ENCODE measurements around the gene S100A9.

The S100A9 gene

DNA sequence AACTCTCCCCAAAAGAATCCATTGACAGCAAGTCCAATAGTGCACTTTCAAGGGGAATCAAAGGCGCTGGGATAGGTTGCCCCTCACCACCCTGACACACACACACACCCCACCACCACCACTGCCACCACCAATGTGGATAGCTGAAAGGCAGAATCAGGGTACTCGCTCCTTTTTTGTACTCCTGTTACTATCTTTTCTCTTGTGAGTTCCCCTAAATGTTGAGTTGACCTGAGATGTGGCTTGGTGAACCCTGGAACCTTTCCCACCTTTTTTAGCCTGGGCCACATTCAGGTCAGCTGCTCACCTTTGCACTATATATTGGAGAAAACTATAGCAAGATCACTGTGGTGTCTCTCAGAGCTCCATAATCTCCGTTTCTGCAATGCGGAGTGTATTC is 29.3 kb downstream of the S100A9 start:
- TF ChIP-seq ZFX (IDR thresholded peaks at IDR 0.05): no peak
- TF ChIP-seq, protein P1, sequence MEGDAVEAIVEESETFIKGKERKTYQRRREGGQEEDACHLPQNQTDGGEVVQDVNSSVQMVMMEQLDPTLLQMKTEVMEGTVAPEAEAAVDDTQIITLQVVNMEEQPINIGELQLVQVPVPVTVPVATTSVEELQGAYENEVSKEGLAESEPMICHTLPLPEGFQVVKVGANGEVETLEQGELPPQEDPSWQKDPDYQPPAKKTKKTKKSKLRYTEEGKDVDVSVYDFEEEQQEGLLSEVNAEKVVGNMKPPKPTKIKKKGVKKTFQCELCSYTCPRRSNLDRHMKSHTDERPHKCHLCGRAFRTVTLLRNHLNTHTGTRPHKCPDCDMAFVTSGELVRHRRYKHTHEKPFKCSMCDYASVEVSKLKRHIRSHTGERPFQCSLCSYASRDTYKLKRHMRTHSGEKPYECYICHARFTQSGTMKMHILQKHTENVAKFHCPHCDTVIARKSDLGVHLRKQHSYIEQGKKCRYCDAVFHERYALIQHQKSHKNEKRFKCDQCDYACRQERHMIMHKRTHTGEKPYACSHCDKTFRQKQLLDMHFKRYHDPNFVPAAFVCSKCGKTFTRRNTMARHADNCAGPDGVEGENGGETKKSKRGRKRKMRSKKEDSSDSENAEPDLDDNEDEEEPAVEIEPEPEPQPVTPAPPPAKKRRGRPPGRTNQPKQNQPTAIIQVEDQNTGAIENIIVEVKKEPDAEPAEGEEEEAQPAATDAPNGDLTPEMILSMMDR (conservative IDR thresholded peaks at IDR 0.05): no peak
- H3K27ac ChIP-seq: no peak overlapping the region

DNA sequence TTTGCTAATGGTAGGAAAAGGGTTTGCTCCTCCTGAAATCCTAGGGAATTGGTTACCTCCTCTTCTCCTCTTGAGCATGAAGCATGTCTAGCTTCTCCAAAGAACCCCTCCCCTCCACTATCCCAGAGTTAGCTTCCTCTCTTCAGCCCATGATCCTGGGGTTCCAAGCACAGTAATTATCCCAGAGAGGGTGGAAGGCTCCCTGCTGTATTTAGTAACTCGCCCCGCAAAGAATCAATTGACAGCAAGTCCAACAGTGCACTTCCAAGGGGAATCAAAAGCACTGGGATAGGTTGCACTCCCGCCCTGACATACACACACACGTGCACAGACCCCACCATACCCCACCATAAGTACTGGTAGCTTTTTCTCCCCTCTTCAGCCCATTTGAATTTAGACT is 30.1 kb downstream of the S100A9 start:
- no peak overlapping the region for H3K27ac ChIP-seq
- TF ChIP-seq ZFX (IDR thresholded peaks at IDR 0.05): no peak
- TF ChIP-seq, protein P1 (conservative IDR thresholded peaks at IDR 0.05): no peak

DNA sequence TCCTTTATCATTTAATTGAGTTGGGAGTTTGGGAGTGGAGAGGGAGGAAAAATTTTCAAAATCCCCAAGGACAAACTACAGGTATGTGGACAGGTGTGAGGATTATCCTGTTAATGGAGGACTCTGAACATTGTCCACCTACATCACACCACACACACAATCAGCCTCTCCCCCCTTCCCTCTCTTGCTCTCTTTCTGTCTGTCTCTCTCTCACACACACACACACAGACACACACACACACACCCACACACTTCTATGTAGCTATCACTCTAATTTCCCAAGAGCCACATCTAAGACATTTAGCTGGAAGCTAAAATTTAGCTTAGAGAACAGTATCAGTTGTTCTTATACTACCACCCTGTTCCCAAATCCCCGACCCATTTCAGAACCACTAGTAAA is 31.7 kb downstream of the S100A9 start:
- no peak overlapping the region for H3K27ac ChIP-seq
- no peak for TF ChIP-seq ZFX (IDR thresholded peaks at IDR 0.05)
- TF ChIP-seq, protein P1 (conservative IDR thresholded peaks at IDR 0.05): no peak

DNA sequence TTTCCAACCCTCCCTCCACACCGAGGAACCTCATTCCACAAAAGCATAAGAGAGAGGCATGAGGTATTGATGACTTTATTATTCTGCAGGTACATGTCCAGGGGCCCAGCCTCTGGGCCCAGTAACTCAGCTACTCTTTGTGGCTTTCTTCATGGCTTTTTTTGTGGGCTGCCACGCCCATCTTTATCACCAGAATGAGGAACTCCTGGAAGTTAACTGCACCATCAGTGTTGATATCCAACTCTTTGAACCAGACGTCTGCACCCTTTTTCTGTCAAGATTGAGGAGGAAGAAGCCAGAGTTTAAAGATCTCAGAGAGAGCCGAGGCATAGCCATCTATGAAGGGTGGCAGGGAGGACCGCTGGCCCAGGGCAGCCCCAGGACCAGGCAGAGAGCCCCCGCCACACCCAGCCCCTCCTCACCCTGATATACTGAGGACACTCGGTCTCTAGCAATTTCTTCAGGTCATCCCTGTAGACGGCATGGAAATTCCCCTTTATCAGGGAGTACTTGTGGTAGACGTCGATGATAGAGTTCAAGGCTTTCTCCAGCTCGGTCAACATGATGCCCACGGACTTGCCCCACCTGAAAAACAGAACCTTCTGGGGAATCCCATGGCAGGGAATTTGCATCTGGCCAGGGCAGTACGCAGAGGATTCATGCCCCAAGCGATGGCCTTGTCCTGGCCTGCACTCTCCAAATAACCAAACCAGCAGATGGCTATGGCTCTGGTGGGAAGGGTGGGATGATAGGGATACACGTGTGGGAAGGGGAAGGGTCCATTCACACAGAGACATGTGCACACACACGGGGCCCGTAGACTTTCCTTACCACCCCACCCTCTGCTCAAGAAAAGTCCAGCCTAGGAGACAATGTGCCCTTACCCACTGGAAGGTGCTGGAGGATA is 32.6 kb downstream of the S100A9 start:
- TF ChIP-seq ZFX (IDR thresholded peaks at IDR 0.05): no peak
- TF ChIP-seq, protein P1 (conservative IDR thresholded peaks at IDR 0.05): no peak

DNA sequence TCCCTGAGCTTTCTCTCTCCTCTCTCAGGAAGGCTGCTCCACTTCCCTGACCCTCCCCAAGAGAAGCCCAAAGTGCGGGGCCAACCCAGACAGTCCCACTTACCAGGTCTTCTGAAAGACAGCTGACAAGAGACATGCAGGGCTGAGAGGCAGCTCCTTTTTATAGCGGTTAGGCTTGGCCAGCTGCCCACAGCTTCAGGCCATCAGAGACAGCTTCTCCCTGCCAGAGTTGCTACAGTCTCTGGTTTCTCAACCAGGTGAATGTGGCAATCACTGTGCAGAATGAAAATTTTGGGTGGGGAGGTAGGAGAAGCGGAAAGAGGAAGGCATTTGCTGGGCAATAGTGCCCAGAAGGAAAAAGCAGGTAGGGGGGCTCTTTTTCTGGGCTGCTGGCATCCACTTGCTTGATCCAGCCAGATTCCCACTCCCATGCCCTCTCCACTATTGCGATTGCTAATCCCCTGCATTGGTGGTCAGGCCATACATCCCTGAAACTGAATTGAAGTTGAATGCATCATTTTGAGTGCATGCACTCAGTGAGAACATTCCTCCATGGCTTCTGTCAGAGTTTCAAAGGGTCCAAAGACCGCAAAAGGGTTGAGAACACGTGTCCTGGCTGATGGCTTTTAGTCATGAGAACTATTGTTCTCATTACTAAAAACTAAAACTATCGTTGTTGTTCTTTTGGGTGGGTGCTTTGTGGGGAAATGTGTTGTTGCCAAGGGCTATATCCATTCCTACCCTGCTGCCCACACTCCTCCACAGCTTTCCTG is 33.5 kb downstream of the S100A9 start, which contains the start of gene S100A8:
S100A8 (minus strand) TSS at position 136 of the 773 bp plus-strand sequence. CDS start 538 bp downstream, outside the sequence.
- TF ChIP-seq, protein P1 (conservative IDR thresholded peaks at IDR 0.05): no peak
- TF ChIP-seq ZFX (IDR thresholded peaks at IDR 0.05): no peak
- H3K27ac ChIP-seq: no peak within 1 kb of the TSS

More for the DNA sequence above, 32.6 kb downstream of the S100A9 start:
- H3K27ac ChIP-seq: no peak overlapping the region

DNA sequence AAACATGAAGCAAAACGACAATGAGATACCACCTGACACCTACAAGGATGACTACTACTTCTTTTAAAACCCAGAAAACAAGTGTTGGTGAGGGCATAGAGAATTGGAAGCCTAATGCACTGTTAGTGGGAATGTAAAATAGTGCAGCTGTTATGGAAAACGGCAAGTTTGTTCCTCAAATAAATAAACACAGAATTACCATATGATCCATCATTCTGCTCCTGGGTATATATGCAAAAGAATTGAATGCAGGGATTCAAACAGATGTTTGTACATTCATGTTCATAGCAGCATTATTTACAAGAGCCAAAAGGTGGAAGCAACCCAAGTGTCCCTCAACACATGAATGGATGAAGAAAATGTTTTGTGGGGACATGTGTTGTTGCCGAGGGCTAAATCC is 34.6 kb downstream of the S100A9 start:
- H3K27ac ChIP-seq: no peak overlapping the region
- TF ChIP-seq ZFX (IDR thresholded peaks at IDR 0.05): no peak
- TF ChIP-seq, protein P1 (conservative IDR thresholded peaks at IDR 0.05): no peak

DNA sequence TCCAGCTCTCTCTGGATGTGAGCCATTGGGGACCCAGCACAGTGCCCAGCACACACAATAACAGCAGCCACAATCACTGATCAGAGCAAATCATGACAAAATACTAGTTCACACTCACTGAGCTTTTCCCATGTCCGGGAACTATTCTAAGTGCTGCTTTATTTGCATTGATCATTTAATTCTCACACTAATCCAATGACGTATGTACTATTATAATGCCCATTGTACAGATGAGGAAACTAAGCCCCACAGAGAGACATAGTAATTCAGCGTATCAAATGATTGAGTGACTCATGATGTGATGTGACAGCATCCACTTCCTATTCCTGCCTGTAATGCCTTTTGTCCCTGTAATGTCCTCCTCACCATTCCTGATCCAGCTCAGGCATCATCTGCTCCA is 35.2 kb downstream of the S100A9 start:
- TF ChIP-seq, protein P1 (conservative IDR thresholded peaks at IDR 0.05): no peak
- TF ChIP-seq ZFX (IDR thresholded peaks at IDR 0.05): no peak

More for the DNA sequence above, 35.2 kb downstream of the S100A9 start:
- H3K27ac ChIP-seq: no peak overlapping the region

Measured in C4-2B (cell line).